Measurements from ENCODE around the gene ATP11A. TPM values are rescaled to one million over a fixed set of nuclear protein-coding genes. Genes with fewer than 3 reads are reported as not detected.

Gene ATP11A
- total and polyA plus RNA-seq, 10 of the 15 experiments (the other 5 are each of a cell fraction or from before 2014, with no cell fraction given): 1.4 to 69.6 (median 14.4) TPM

- TF ChIP-seq ZNF217 (IDR thresholded peaks at IDR 0.05) (no peak), IKZF1 (conservative IDR thresholded peaks at IDR 0.05) (0 out of 2 replicates have a peak, but pooled peaks have one; percentile 16), FOXK2 (IDR thresholded peaks at IDR 0.05) (no peak), IRF5 (IDR thresholded peaks at IDR 0.05; ENCODE audit: borderline replicate concordance) (no peak), CTCF (IDR thresholded peaks at IDR 0.05 in 2 of 3, conservative IDR thresholded peaks at IDR 0.05 in 1 of 3; ENCODE audit: control insufficient read depth in 2 of 3, extremely low read depth in 1 of 3, insufficient read depth in 1 of 3, low read depth in 3 of 3, low read length in 3 of 3) (peak; percentile 88 to 97 (median 95)), TCF7 (IDR thresholded peaks at IDR 0.05; ENCODE audit: borderline replicate concordance) (no peak)
Observed at GRCh38 chr13:112873851-112874750, 184.3 kb downstream of the ATP11A start (continued).

All from GM12878 (cell line).